ENCODE data around the gene PSPC1. TPM values are rescaled to one million over a fixed set of nuclear protein-coding genes. Genes with fewer than 3 reads are reported as not detected.

The PSPC1 gene
- total RNA-seq, 4 donors from 2014 or later = 60.2 to 304 (median 83.6) TPM

DNA sequence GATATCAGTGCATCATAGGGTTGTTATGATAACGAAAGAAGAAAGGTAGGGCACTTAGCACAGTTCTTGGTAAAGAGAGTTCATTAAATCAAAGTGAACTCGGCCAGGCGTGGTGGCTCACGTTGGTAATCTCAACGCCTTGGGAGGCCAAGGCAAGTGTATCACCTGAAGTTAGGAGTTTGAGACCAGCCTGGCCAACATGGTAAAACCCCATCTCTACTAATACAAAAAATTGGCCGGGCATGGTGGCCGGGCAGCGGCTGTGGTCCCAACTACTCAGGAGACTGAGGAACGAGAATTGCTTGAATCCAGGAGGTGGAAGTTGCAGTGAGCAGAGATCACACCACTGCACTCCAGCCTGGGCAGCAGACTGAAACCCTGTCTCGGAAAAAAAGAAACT lies 19.1 kb downstream of the PSPC1 start:
- WGBS, 2 donors (ENCODE audit: low coverage in 1 of 2) = 90 to 100% methylated on average over 1 to 10 of the region's 10 CpGs
- no peak for DNase-seq
- H3K9me3 ChIP-seq = no peaks in the 10 kb centered on the region

DNA sequence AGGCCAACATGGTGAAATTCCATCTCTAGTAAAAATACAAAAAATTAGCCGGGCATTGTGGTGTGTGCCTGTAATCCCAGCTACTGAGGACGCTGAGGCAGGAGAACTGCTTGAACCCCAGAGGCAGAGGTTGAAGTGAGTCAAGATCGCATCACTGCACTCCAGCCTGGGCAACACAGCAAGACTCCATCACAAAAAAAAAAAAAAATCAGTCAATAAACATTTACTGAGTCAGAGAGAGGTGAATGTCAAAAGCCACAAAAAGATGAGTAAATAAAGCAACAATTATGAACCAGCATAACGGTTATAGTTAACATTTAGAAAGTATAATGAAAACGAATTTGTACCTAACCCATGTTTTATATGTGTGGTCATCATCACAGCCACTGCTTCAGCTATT lies 23.1 kb downstream of the PSPC1 start:
- H3K36me3 ChIP-seq = peaks cover 0 to 25% (median 0%) of the 10 kb centered on the region in 4 donors
- in situ Hi-C loops (cut with MboI; ENCODE audit: low pct_ligation_motif_present in 1 of 4, low pct_unique_long_range_greater_than_20kb in 1 of 4, low sequenced_read_pairs in 3 of 4) (no loop called here), intact Hi-C loops (cut with DNase I; ENCODE audit: low total_unique reads) (no loop called here)
- no peak overlapping the region for H3K4me3 ChIP-seq
- no peak for DNase-seq
- TF ChIP-seq, protein P1, sequence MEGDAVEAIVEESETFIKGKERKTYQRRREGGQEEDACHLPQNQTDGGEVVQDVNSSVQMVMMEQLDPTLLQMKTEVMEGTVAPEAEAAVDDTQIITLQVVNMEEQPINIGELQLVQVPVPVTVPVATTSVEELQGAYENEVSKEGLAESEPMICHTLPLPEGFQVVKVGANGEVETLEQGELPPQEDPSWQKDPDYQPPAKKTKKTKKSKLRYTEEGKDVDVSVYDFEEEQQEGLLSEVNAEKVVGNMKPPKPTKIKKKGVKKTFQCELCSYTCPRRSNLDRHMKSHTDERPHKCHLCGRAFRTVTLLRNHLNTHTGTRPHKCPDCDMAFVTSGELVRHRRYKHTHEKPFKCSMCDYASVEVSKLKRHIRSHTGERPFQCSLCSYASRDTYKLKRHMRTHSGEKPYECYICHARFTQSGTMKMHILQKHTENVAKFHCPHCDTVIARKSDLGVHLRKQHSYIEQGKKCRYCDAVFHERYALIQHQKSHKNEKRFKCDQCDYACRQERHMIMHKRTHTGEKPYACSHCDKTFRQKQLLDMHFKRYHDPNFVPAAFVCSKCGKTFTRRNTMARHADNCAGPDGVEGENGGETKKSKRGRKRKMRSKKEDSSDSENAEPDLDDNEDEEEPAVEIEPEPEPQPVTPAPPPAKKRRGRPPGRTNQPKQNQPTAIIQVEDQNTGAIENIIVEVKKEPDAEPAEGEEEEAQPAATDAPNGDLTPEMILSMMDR (IDR thresholded peaks at IDR 0.05) = no peak
- TF ChIP-seq POLR2A (IDR thresholded peaks at IDR 0.05) (no peak), EP300 (IDR thresholded peaks at IDR 0.05; ENCODE audit: low read depth) (no peak)
- H3K27ac ChIP-seq = no peak overlapping the region
- no peaks in the 10 kb centered on the region for H3K9me3 ChIP-seq
- peaks cover 0 to 13% (median 5%) of the 10 kb centered on the region in 4 donors for H3K4me1 ChIP-seq
- H3K27me3 ChIP-seq = no peaks in the 10 kb centered on the region
- 84 to 96% methylated on average over 4 to 5 of the region's 5 CpGs for WGBS, 2 donors (ENCODE audit: low coverage in 1 of 2)

More for the DNA sequence above, 19.1 kb downstream of the PSPC1 start:
- TF ChIP-seq, protein P1 (IDR thresholded peaks at IDR 0.05) = no peak
- TF ChIP-seq EP300 (IDR thresholded peaks at IDR 0.05; ENCODE audit: low read depth) = no peak
- no peak for TF ChIP-seq POLR2AphosphoS5 (IDR thresholded peaks at IDR 0.05)
- no peak for TF ChIP-seq POLR2A (IDR thresholded peaks at IDR 0.05)
- no peaks in the 10 kb centered on the region for H3K27me3 ChIP-seq
- peaks cover 0 to 10% (median 0%) of the 10 kb centered on the region in 4 donors for H3K36me3 ChIP-seq
- no peak overlapping the region for H3K4me3 ChIP-seq
- in situ Hi-C loops (cut with MboI; ENCODE audit: low pct_ligation_motif_present in 1 of 4, low pct_unique_long_range_greater_than_20kb in 1 of 4, low sequenced_read_pairs in 3 of 4) (no loop called here), intact Hi-C loops (cut with DNase I; ENCODE audit: low total_unique reads) (no loop called here)
- H3K4me1 ChIP-seq = peaks cover 0 to 33% (median 9%) of the 10 kb centered on the region in 4 donors
- H3K27ac ChIP-seq = no peak overlapping the region

DNA sequence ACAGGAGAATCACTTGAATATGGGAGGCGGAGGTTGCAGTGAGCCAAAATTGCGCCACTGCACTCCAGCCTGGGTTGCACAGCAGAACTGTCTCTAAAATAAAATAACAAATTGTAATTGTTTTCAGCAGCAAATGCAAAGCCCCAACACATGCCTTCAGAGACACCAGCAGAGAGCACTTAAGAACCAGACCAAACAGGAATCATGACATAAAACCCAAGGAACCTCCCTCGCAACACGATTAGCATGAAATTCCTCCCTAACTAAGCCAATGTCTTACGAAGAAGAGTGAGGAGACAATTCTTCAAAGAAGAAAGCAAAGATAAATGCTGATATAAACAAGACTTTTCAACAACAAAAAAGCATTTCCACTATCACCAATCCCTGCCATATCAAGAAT lies 40.1 kb downstream of the PSPC1 start:
- WGBS, 2 donors (ENCODE audit: low coverage in 1 of 2) = 83 to 89% methylated on average over 4 to 5 of the region's 5 CpGs
- in situ Hi-C loops (cut with MboI; ENCODE audit: low pct_ligation_motif_present in 1 of 4, low pct_unique_long_range_greater_than_20kb in 1 of 4, low sequenced_read_pairs in 3 of 4) = no loop called here
- H3K9me3 ChIP-seq = no peaks in the 10 kb centered on the region
- no peak for DNase-seq
- no peak overlapping the region for H3K27ac ChIP-seq
- intact Hi-C loops (cut with DNase I; ENCODE audit: low total_unique reads) = no loop called here
- H3K36me3 ChIP-seq = peaks cover 0 to 15% (median 2%) of the 10 kb centered on the region in 4 donors
- H3K27me3 ChIP-seq = no peaks in the 10 kb centered on the region
- TF ChIP-seq, protein P1 (IDR thresholded peaks at IDR 0.05) = no peak
- TF ChIP-seq EP300 (IDR thresholded peaks at IDR 0.05; ENCODE audit: low read depth) (no peak), POLR2AphosphoS5 (IDR thresholded peaks at IDR 0.05) (no peak), POLR2A (IDR thresholded peaks at IDR 0.05) (no peak)
- no peak overlapping the region for H3K4me3 ChIP-seq
- no peaks in the 10 kb centered on the region for H3K4me1 ChIP-seq

DNA sequence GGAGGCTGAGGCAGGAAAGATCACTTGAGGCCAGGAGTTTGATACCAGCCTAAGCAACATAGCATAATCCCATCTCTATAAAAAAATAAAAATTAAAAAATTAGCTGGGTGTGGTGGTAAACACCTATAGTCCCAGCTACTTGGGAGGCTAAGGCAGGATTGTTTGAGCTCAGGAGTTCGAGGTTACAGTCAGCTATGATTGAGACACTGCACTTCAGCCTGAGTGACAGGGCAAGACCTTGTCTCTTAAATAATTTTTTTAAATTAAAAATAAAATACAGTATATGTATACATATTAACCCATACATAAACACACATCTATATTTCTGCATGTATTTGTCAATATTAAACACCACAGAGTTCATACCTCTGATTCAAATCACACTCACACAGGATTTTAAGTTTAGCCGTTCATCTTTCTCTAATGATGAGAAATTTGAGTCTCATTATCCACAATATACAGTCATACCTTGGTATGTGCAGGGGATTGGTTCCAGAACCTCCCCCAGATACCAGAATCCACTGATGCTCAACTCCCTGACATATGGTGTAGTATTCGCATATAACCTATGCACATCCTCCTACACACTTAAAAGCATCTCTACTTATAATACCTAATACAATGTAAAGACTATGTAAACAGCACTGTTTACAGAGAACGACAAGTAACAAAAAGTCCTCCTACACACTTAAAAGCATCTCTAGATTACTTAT lies 44.7 kb downstream of the PSPC1 start:
- in situ Hi-C loops (cut with MboI; ENCODE audit: low pct_ligation_motif_present in 1 of 4, low pct_unique_long_range_greater_than_20kb in 1 of 4, low sequenced_read_pairs in 3 of 4) (no loop called here), intact Hi-C loops (cut with DNase I; ENCODE audit: low total_unique reads) (no loop called here)
- TF ChIP-seq POLR2AphosphoS5 (IDR thresholded peaks at IDR 0.05) (no peak), EP300 (IDR thresholded peaks at IDR 0.05; ENCODE audit: low read depth) (no peak)
- no peak for DNase-seq
- H3K36me3 ChIP-seq = peaks cover 0 to 13% (median 5%) of the 10 kb centered on the region in 4 donors
- no peak overlapping the region for H3K4me3 ChIP-seq
- H3K9me3 ChIP-seq = no peaks in the 10 kb centered on the region
- no peaks in the 10 kb centered on the region for H3K27me3 ChIP-seq
- WGBS, 2 donors (ENCODE audit: low coverage in 1 of 2) = 77 to 87% methylated on average over 4 of the region's 4 CpGs
- H3K4me1 ChIP-seq = no peaks in the 10 kb centered on the region
- no peak overlapping the region for H3K27ac ChIP-seq
